HG03095 (cell line): Measurements from ENCODE around the gene SLCO2A1.
A peak's percentile ranks its signal among the peaks of the same experiment; 100 is the strongest.

Experiments
- ATAC-seq: cut with Tn5 transposase; IDR thresholded peaks from one replicate; pipeline ENCODE4 v1.9.1; 2021; ENCODE audit warnings: moderate library complexity; ENCODE audit not compliant: unreplicated experiment

The SLCO2A1 gene

DNA sequence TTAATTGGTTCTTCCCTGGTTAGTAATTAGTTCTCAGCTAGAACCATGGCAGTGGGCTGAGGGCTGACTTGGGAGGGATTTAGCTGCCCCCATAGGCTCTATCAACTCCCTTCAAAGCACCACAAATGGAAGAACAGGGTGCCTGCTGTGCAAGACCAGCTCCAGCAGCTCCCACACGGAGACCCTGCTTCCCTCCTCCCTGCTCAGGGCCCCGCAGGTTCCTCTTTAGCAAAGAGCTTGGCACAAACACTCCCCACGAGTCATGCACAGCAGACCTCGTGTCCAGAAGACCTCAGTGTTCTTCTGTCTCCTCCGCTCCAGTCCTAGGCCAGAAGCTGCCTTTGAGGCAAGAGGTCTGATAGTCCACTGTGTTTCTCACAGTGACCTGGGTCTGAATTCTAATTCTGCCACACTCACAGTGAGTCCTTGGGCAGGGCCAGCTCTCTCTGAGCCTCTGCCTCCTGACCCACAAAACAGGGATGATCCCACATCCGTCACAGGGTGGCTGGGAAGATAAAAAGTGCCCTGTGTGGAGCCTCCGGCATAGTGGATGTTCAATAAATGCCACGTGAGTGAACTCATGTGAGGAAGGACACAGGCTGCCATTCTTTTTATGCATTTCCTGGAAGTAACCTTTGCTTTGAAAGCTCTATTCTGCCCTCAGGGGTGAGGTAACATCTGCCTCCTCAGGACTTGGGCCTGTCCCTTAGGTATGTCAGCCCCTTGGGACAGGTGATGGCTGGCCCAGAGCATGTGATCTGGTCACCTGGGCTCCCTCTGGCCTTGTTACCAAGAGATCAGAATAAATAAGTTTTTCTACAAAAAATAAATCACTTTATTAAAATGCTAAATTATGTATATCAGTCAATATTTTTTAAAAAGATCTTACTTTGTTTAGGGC lies 141.7 kb downstream of the SLCO2A1 start:
- ATAC-seq = no peak

DNA sequence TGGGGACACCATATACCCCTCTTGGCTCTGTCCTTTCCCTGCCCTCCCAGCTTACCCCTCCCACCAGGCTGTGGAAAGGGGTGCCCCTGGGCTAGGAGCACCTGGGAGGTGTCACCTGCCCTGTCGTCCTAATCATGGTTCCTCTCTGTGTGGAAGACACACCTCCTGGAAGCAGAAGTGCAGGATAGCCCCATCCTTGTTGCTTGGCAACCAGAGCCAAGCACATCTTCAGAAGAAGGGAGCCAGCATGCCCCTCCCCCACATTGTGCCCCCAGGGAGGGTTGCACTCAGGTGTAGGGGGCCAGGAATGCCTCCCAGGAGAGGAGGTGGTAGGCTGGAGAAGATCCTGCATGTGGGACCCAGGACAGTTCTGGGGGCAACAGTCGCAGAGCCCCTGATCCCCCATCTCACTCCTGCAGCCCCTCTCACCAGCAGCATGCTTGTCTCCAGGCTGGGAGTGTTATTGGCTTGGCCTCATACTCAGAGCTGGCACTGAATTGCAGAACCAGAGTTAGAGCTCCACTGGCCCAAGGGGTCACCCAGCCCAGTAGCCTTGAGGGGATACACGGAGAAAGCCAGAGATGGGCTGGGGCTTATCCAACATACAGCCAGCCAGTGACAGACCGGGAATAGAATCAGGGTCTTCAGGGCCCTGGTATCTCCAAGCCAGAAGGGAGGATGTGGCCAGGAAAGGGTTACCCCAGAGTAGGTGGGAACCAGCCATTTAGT lies 142.5 kb downstream of the SLCO2A1 start:
- no peak for ATAC-seq

DNA sequence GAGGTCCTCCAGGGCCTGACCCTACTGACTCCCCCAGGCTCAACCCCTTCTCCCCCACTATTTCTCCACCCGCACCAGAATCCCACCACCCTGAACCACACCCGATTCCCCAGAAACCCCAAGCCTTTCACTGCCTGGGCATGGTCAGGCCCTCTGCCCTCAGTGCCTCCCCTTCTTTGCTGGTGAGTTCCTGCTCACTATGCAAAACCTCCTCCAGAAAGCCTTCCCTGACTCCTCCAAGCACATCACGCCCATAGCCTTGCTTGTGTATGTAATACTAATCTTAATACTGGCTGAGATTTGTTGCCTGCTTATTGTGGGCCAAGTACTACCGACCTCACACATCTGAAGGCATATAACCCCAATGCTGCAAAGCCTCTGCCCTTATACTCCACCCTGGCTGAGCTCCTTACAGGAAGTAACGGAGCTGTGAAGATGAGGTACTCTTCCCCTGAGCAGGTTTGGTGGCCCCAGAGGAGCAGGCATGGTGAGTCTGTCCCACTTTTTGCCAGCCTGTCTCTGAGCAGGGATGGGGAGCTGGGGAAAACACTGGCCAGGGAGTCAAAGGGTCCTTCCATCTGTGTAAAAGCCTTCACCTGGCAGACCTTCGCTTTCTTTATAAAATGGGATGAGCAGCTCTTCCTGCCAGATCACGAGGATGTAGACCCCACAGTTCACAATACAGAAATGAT lies 143.5 kb downstream of the SLCO2A1 start:
- ATAC-seq = no peak

DNA sequence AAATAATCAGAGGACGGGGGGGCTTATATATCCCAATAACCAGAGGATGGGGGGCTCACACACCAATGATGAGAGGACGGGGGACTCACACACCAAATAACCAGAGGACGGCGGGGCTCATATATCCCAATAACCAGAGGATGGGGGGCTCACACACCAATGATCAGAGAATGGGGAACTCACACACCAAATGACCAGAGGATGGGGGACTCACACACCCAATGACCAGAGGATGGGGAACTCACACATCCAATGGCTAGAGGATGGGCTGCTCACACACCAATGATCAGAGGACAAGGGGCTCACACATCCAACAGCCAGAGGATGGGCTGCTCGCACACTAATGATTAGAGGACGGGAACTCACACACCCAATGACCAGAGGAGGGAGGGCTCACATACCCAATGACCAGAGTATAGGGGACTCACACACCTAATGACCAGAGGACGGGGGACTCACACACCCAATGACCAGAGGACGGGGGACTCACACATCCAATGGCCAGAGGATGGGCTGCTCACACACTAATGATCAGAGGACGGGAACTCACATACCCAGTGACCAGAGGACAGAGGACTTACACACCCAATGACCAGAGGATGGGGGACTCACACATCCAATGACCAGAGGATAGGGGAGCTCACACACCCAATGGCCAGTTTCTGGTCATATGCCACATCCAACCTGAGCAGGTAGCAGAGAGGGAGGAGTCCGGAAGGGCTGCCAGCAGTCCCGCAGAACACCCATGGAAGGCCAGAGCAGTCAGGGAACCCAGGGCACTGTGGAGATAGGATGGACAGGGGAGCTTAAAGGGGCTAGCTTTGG lies 144.6 kb downstream of the SLCO2A1 start:
- ATAC-seq = no peak

DNA sequence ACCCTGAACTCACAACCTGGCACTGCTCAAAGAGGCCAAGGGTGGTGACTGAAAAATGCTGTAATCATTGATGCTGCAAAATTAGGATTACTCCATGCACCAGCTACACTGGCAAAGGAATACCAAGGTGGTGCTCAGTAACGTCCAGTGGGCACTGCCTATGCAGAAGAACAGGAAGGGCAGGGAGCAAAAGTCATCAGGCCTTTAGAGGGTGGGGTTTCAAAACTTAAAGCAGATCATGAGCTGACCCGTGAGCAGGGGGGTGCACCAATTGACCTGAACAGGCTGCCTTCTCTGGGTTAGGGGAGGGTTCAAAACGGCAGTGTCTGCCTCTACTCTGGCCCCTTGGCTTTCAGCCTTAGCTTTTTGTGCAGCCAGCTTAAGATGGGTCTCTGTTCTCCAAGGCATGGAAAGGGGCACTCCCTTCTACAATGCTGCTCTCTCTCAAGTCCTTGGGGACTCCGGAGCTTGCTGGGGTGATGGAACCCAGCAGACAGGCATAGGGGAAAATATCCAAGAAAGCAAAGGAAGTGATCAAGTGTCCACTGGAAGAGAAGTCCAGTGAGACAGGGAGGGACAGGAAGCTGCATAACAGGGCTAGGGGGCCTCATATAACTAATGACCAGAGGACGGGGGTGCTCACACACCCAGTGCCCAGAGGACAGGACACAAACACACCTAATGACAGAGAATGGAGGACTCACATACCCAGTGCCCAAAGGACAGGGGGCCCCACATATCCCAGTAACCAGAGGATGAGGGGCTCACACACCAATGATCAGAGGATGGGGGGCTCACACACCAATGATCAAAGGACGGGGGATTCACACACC lies 145.5 kb downstream of the SLCO2A1 start:
- ATAC-seq = no peak

DNA sequence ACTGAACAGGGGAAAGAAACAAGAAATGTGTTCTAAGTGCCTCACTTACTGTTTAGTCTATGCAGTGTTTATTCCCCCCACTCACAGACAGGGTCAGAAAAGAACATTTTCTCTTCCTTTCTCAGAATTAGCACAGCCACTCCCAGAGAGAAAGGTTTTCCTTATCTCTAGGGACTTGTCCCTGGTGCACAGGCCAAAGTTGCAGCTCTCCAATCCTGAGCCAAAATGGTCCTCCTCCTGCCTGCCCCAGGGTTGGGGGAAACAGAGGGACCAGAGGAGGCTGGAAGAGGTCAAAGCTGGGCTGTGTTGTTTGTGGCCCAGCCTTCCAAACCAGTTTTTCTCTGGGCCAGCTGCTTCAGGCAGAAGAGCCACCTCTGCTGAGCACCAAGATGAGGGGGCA lies 146.1 kb downstream of the SLCO2A1 start:
- no peak for ATAC-seq

DNA sequence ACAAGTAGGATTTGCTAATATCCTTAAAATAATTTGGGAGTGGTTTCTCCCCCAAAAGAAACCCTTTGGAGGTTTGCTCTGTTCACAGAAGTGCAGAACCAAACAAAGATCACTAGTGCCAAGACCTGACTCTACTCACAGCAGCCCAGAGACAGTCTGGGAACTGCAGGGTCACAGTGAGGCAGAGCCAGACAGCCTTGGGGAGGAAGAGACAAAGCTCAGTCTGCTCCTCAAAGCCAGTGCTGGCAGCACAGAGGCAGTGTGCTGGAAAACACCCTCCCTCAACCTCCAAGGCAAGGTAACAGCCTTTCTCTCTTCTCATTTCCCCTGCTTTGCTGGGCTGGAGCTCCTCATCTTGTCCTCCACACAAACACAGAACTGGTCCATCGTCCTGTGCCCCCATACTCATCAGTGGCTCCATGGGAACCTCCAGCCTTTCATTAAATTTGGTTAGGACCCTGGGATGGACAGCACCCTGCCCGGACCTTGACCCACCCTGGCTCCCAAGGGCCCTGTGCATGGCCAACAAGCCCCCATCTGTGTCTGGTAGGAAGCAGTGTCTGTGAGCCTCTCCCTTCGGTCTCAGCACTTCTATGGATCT lies 146.6 kb downstream of the SLCO2A1 start:
- ATAC-seq = no peak

DNA sequence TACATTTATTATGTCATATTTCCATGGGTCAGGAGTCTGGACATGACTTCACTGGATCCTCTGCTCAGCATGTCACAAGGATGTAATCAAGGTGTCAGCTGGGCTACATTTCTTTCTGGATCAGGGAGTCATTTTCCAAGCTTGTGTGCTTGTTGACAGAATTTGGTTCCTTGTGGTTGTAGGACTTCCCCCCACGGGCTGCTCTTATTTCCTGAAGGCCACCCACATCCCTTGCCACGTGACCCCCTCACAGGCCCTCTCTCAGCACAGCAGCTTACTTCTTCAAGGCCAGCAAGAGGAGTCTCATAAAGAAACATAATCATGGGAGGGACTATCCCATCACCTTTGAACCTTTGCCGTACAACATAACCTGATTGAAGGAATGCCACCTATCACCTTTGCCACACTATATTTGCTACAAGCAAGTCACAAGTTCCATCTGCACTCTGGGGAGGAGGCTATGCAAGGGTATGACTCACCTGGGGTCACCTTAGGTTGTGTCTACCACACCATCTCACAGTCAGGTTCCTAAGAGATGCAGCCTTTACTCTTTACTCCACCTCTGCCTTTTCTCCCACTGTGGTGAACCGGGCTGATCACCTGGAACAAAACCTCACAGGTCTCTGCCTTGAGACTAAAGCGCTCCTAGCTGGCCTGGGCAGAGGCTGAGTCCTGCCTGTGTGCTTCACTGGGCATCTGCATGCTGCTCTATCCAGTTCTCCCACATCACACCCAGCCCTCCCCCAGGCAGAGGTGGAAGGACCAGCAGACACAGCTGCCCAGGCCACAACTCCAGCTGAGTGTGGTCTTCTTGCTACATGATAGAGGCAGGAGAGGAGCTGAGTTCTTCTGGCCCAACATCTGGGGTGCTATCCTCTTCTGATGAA lies 147.5 kb downstream of the SLCO2A1 start:
- no peak for ATAC-seq

DNA sequence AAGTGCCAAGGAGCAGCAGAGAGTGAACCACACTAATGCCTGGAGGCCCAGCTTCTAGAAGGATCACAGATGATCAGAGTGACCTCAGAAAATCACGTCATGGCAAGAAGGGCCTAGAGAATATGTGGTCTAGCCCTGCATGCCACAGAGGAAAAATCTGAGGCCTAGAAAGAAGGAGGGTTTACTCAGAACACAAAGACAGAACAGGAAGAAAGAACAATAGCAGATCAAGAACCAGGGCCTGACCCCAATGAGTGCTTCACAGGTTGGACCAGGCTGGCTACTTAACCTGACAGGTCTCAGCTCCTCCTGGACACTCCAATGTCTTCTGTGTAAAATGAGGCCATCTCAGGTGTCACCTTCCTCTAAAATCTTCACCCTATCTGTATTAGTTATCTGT lies 148.2 kb downstream of the SLCO2A1 start:
- no peak for ATAC-seq

DNA sequence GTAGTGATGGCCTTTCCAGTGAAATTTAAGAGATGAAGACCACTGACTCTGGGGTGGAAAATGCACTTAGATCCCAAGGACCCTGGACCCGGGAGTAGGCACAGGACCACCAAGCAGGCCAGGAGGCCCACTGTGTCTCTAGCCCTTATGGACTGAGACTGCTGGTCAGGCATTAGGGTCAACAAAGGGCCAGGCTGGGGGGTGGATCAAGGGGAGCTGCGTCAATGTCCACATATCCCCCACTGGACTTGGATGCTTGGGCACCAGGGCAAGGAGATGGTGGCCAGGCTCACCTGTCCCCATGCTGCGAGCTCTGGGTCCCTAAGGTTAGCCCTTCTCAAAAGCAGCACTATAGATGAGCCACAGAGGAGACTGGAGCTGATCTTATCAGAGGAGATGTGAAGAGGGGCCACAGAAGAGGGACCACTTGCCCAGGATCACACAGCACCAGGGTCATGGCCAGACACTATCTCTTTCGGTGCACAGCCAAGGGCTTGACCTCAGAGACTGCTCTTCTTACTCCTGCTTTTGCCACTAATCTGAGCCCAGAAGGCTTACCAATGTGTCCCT lies 148.8 kb downstream of the SLCO2A1 start:
- ATAC-seq = no peak

DNA sequence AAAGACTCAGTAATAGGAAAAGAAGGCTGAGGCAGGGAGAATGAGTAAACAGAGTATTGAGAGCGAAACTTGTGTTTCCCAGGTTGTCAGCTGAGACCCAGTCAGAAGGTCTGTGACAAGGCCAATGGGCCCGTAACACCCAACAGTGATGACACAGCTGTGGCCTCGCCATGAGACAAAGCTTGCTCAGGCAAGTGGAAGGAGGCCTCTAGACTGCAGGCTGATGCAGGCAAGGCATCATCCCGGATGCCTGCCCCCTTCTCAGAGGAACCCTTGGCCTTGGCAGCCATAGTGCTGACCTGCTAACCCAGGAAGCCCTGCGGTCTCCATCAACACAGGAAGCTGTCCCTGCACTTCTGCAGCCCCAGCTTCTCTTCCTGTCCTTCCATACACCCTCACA lies 149.4 kb downstream of the SLCO2A1 start:
- ATAC-seq = peak; percentile 62

DNA sequence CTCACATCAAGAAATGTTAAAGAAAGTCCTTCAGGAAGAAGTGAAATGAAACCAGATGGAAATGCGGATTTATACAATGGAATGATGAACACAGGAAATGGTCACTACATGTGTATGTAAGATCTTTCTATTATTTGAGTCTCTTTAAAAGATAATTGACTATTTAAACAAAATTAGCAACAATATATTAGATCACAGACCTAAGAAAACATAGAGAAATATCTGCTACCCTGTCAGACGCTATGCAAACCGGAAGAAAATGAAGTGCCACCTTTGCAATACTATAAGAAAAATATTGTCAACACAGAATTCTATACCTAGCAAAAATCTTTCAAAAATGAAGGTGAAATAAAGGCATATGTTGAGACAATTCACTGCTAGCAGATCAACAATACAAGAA lies 151.2 kb downstream of the SLCO2A1 start:
- no peak for ATAC-seq
